Measurements from ENCODE around the gene ERGIC1.

- no peak for TF ChIP-seq CTCF (IDR thresholded peaks at IDR 0.05)
- no peak for TF ChIP-seq POLR2AphosphoS5 (IDR thresholded peaks at IDR 0.05)
- TF ChIP-seq POLR2A (IDR thresholded peaks at IDR 0.05), result no peak
Observed at GRCh38 chr5:172906436-172906835, 72.4 kb downstream of the ERGIC1 start.

All from stomach (tissue), 4 donors.